Ishikawa (cell line): ENCODE data around the gene MCM9.

Source experiments
- CEBPB ChIP-seq: IDR thresholded peaks from 2 replicates; pipeline ENCODE4 v1.6.1; 2012
- CREB1 ChIP-seq: IDR thresholded peaks from 2 replicates; pipeline ENCODE4 v1.6.1; 2012; ENCODE audit warnings: low read depth
- EGR1 ChIP-seq: IDR thresholded peaks from 2 replicates; pipeline ENCODE4 v1.6.1; 2012
- EP300 ChIP-seq: IDR thresholded peaks from 2 replicates; pipeline ENCODE4 v1.6.1; 2012; ENCODE audit warnings: borderline replicate concordance
- FOXM1 ChIP-seq: IDR thresholded peaks from 2 replicates; pipeline ENCODE4 v1.6.1; 2012; ENCODE audit warnings: low read depth, borderline replicate concordance
- MAX ChIP-seq: IDR thresholded peaks from 2 replicates; pipeline ENCODE4 v1.6.1; 2012
- NFIC ChIP-seq: IDR thresholded peaks from 2 replicates; pipeline ENCODE4 v1.6.1; 2012
- RAD21 ChIP-seq: IDR thresholded peaks from 2 replicates; pipeline ENCODE4 v1.6.1; 2012; ENCODE audit warnings: low read depth
- REST ChIP-seq: IDR thresholded peaks from 2 replicates; pipeline ENCODE4 v1.6.1; 2012; ENCODE audit warnings: low read depth, mild to moderate bottlenecking
- TAF1 ChIP-seq: IDR thresholded peaks from 2 replicates; pipeline ENCODE4 v1.6.1; 2012; ENCODE audit warnings: low read depth, mild to moderate bottlenecking
- TCF12 ChIP-seq: IDR thresholded peaks from 2 replicates; pipeline ENCODE4 v1.6.1; 2012; ENCODE audit warnings: low read depth
- TEAD4 ChIP-seq: IDR thresholded peaks from 2 replicates; pipeline ENCODE4 v1.6.1; 2012
- USF1 ChIP-seq: IDR thresholded peaks from 2 replicates; pipeline ENCODE4 v1.6.1; 2012
- YY1 ChIP-seq: IDR thresholded peaks from 2 replicates; pipeline ENCODE4 v1.6.1; 2012; ENCODE audit warnings: low read depth
- ZBTB7A ChIP-seq: IDR thresholded peaks from 2 replicates; pipeline ENCODE4 v1.6.1; 2012; ENCODE audit warnings: low read depth

Gene MCM9

DNA sequence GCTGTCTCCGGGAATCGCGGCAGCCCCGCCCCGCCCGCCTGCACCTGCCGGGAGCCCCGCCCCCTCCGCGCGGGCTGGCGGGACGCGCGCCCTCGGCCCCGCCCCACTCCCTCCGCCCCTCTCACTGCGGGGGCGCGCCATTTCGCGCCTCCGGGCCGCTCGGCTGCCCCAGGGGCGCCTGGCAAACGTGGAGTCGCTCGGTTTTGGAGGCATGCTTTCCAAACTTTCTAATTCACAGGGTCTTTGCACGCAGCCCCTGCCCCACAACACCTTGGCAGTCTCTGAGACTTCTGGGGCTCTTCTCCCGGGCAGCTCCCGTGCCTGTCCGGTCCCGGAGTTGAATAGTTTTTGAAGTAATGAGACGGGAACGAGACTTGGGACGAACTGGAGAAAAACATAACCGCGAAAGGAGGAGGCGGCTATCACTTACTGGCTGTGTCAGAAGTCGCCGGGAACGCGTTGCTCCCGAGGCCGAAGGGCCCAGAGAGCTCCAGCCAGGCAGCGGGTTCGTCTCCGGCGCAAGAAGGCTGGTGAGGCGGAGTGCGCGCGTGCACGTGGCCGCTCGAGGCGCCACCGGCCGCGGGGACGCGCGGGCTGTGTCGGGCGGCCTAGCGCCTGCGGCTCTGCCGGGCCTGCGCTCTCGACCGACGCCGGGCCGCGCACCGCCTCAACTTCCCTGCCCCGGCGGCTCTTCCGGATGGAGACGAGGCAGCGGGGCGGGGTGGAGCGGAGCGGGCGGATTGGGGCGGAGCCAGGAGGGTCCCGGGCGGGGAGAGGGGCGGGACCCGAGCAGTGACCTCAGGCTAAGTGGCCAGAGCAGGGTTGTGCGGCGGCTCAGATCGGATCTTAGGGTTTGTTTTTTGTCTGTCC, at the start of gene MCM9:
TSS of gene MCM9 (minus strand) at position 699 of the 870 bp plus-strand sequence. CDS start 3,436 bp downstream, outside the sequence.
- TF ChIP-seq EP300, result no peak
- peak; percentile 79 for TF ChIP-seq MAX
- no peak for TF ChIP-seq REST
- TF ChIP-seq ZBTB7A, result no peak
- TF ChIP-seq YY1, result peak; percentile 56; the same call in 1 of the 2 replicates
- no peak for TF ChIP-seq CEBPB
- TF ChIP-seq EGR1, result peak; percentile 76
- no peak for TF ChIP-seq TEAD4
- TF ChIP-seq CREB1, result no peak
- TF ChIP-seq TAF1, result peak; percentile 52

GRCh38 chr6:118984342-118984741, 49.4 kb upstream of the MCM9 start:
- no peak for TF ChIP-seq REST
- no peak for TF ChIP-seq EGR1
- TF ChIP-seq CEBPB, result no peak
- TF ChIP-seq FOXM1, result no peak
- TF ChIP-seq CREB1, result no peak
- no peak for TF ChIP-seq YY1
- TF ChIP-seq MAX, result no peak
- no peak for TF ChIP-seq ZBTB7A
- no peak for TF ChIP-seq TEAD4

DNA sequence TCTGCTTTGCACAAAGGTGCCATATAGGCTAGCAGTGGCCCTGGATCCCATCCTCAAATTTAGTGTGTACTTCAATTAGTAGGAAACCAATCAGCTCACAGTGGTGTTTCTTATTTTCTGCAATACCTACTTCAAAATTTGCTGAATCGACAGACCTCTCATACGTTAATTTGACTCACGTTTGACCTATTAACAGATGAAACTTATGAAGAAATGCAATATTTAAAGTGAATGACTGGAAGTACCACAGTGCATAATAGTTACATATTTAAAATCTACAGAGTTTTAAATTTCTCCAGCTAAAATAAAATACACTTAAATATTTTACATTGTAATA, 47.6 kb upstream of the MCM9 start:
- no peak for TF ChIP-seq CEBPB
- TF ChIP-seq NFIC, result no peak
- TF ChIP-seq RAD21, result no peak
- TF ChIP-seq FOXM1, result no peak

DNA sequence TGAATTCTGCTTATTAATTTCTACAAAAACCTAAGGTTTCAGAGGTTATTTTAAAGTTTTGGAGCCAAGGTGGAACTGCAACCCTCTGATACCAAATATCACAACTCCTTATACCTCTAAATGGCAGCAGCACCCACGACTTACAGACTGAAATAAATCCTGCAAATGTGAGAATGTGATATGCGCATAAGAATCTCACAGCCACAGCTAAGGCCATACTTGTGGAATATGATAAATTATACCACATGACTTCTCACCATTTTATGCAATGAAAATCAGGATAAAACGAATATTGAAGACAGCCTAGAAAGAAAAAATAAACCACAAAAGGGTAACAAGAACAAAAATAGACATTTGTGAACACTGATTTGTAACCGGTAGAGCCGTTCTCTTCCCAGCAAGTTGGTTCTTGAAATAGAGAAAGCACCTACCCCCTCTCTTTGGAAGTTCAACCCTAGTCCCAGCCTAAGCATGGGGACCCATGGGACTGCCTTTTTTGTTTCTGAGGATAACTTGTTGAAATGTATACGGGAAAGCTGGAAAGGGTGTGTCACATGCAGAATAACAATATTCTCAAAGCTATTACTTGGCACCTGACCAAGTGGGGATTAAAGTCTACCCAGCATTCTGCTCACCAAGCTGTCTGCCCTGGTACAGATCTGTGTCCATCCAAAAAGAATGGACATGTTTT, 47.1 kb upstream of the MCM9 start:
- TF ChIP-seq YY1, result no peak
- no peak for TF ChIP-seq CREB1
- TF ChIP-seq CEBPB, result no peak
- no peak for TF ChIP-seq EGR1
- no peak for TF ChIP-seq USF1
- no peak for TF ChIP-seq FOXM1
- TF ChIP-seq TCF12, result no peak
- no peak for TF ChIP-seq TEAD4
- no peak for TF ChIP-seq EP300
- no peak for TF ChIP-seq TAF1
- no peak for TF ChIP-seq REST
- no peak for TF ChIP-seq NFIC
- no peak for TF ChIP-seq MAX

DNA sequence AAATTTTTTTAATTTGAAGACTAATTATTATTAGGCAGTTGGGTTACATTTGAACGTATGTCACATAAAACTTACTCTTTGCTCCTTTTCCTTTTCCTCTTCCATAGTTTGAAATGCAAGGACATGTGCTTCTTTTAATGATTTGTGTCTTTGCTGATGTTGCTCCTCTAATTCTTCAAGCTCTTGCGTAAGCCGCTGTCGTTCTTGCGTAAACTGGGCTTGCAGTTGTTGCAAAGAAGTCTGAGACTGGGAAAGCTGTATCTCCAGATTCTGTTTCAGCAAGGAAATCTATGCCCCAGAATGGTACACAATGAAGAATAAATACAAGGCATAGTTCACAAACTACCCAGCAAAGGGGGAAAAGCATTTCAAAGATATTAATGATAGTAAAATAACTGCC, 45.1 kb upstream of the MCM9 start:
- TF ChIP-seq ZBTB7A (no peak), CEBPB (peak; percentile 98)
